ENCODE measurements around the gene ULBP3. TPM values are rescaled to one million over a fixed set of nuclear protein-coding genes. Genes with fewer than 3 reads are reported as not detected.

Gene ULBP3
- total and polyA plus RNA-seq, 2 donors from 2014 or later, result 0.71 to 5.0 TPM

DNA sequence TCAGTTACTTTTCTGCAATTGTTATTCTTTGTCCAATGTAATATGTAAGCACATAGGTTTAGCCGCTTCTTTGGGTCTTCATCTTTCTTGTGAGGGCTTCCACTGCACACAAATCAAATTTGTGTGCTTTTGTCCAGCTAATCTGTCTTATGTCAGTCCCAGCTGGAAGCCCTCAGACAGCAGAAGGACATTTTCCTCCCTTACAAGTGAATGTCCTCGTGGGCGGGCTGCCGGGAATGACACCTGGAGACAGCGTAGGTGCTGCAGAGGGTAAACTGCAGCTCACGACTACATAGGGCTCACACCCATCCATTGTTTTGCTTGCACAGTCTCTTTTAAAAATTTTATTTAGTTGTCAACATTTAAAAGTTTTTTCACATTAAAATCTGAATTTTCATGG is 49.3 kb upstream of the ULBP3 start:
- no peak overlapping the region for H3K4me3 ChIP-seq (ENCODE audit: low read length in 3 of 3)
- TF ChIP-seq, protein P1, sequence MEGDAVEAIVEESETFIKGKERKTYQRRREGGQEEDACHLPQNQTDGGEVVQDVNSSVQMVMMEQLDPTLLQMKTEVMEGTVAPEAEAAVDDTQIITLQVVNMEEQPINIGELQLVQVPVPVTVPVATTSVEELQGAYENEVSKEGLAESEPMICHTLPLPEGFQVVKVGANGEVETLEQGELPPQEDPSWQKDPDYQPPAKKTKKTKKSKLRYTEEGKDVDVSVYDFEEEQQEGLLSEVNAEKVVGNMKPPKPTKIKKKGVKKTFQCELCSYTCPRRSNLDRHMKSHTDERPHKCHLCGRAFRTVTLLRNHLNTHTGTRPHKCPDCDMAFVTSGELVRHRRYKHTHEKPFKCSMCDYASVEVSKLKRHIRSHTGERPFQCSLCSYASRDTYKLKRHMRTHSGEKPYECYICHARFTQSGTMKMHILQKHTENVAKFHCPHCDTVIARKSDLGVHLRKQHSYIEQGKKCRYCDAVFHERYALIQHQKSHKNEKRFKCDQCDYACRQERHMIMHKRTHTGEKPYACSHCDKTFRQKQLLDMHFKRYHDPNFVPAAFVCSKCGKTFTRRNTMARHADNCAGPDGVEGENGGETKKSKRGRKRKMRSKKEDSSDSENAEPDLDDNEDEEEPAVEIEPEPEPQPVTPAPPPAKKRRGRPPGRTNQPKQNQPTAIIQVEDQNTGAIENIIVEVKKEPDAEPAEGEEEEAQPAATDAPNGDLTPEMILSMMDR (IDR thresholded peaks at IDR 0.05; ENCODE audit: borderline replicate concordance, extremely low read depth, insufficient read depth), result no peak
- H3K9me3 ChIP-seq (ENCODE audit: control insufficient read depth in 2 of 3, insufficient read depth in 1 of 3, low read length in 3 of 3), result no peaks in the 10 kb centered on the region
- no peak overlapping the region for H3K27ac ChIP-seq (ENCODE audit: low read depth in 2 of 2, low read length in 2 of 2)
- no peak for FAIRE-seq
- peaks cover 0 to 5% (median 0%) of the 10 kb centered on the region in 3 donors for H3K4me1 ChIP-seq (ENCODE audit: control insufficient read depth in 2 of 3, insufficient read depth in 2 of 3, low read depth in 1 of 3, low read length in 3 of 3)
- intact Hi-C loops (cut with DNase I), result no loop called here
- H3K27me3 ChIP-seq (ENCODE audit: control insufficient read depth, insufficient read depth, low read length), result no peaks in the 10 kb centered on the region
- no peaks in the 10 kb centered on the region for H3K36me3 ChIP-seq (ENCODE audit: control insufficient read depth in 2 of 3, insufficient read depth in 3 of 3, low read length in 3 of 3)
- DNase-seq, result peak in 4 of 5 donors; percentile 55 to 73 (median 63)
- no peak overlapping the region for H3K9ac ChIP-seq (ENCODE audit: low read length in 3 of 3)

DNA sequence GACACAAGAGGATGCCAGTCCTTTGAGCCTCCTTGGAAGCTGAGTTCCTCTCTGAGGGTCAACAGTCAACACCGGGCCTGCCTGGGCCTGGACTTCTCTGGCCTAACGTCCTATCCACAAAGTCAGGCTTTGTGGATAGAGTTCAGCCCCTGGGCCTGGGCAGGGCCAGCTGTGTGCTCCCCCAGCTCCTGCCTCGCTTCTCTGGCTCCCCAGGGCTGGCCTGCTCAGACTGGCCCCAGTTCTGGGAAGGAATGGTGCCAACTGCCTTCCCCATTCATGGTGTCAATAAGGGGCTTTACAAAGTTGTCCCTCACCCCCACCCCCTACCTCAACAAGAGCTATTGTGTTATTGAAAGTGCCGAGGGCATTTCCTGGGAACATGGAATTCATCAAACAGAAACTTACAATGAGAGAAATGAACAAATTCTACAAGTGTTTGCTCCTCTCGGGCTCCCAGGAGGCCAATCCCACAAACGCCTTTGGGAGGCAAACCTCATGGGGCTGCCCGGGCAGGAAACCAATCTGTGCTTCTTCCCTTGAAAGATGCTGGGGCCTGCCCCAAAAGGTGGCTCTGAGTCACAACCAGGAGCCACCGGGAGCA is 47.4 kb upstream of the ULBP3 start:
- H3K36me3 ChIP-seq (ENCODE audit: control insufficient read depth in 2 of 3, insufficient read depth in 3 of 3, low read length in 3 of 3), result no peaks in the 10 kb centered on the region
- no peaks in the 10 kb centered on the region for H3K9me3 ChIP-seq (ENCODE audit: control insufficient read depth in 2 of 3, insufficient read depth in 1 of 3, low read length in 3 of 3)
- intact Hi-C loops (cut with DNase I), result no loop called here
- TF ChIP-seq, protein P1 (IDR thresholded peaks at IDR 0.05; ENCODE audit: borderline replicate concordance, extremely low read depth, insufficient read depth), result no peak
- H3K27ac ChIP-seq (ENCODE audit: low read depth in 2 of 2, low read length in 2 of 2), result no peak overlapping the region
- FAIRE-seq, result no peak
- peaks cover 0 to 5% (median 0%) of the 10 kb centered on the region in 3 donors for H3K4me1 ChIP-seq (ENCODE audit: control insufficient read depth in 2 of 3, insufficient read depth in 2 of 3, low read depth in 1 of 3, low read length in 3 of 3)
- H3K9ac ChIP-seq (ENCODE audit: low read length in 3 of 3), result no peak overlapping the region
- DNase-seq, result no peak
- no peaks in the 10 kb centered on the region for H3K27me3 ChIP-seq (ENCODE audit: control insufficient read depth, insufficient read depth, low read length)
- H3K4me3 ChIP-seq (ENCODE audit: low read length in 3 of 3), result no peak overlapping the region

DNA sequence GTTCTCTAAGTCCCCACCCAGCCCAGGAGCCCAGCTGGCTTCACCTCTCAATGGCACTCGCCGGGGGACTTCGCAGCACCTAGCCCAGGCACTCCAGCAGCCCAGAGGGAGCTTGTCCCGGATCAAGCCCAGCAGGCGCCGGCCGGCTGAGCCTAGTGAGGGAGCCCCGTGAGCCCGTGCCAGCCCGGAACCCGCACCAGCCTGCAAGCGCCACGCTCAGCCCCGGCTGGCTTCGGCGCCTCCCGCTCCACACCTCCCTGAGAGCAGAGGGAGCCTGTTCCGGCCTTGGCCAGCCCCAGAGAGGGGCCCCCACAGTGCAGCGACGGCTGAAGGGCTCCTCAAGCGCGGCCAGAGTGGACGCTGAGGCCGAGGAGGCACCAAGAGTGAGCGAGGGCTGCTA is 46.8 kb upstream of the ULBP3 start:
- H3K27ac ChIP-seq (ENCODE audit: low read depth in 2 of 2, low read length in 2 of 2), result no peak overlapping the region
- H3K27me3 ChIP-seq (ENCODE audit: control insufficient read depth, insufficient read depth, low read length), result no peaks in the 10 kb centered on the region
- no peak for FAIRE-seq
- no peak overlapping the region for H3K4me3 ChIP-seq (ENCODE audit: low read length in 3 of 3)
- H3K9me3 ChIP-seq (ENCODE audit: control insufficient read depth in 2 of 3, insufficient read depth in 1 of 3, low read length in 3 of 3), result no peaks in the 10 kb centered on the region
- H3K36me3 ChIP-seq (ENCODE audit: control insufficient read depth in 2 of 3, insufficient read depth in 3 of 3, low read length in 3 of 3), result no peaks in the 10 kb centered on the region
- intact Hi-C loops (cut with DNase I), result no loop called here
- TF ChIP-seq, protein P1 (IDR thresholded peaks at IDR 0.05; ENCODE audit: borderline replicate concordance, extremely low read depth, insufficient read depth), result no peak
- no peak overlapping the region for H3K9ac ChIP-seq (ENCODE audit: low read length in 3 of 3)
- no peak for DNase-seq
- H3K4me1 ChIP-seq (ENCODE audit: control insufficient read depth in 2 of 3, insufficient read depth in 2 of 3, low read depth in 1 of 3, low read length in 3 of 3), result peaks cover 0 to 5% (median 0%) of the 10 kb centered on the region in 3 donors

DNA sequence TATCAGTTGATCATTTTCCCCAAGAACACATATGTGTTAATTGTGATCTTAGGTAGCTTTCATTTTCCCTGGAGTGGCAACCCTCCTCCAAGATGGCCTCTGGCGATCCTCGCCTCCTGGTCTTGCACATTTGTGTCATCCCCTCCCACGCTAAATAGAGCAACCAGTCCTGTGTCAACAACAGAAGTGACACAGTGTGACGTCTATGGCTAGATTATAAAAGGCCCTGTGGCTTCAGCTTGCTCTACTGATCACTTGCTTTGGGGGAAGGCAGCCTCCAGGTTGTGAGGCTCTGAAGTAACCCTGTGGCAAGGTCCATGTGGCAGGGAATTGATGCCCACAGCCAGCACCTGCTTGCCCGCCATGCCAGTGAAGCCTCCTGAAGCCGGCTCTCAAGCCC is 43.3 kb upstream of the ULBP3 start:
- Histone ChIP-seq H3K36me3 (ENCODE audit: control insufficient read depth in 2 of 3, insufficient read depth in 3 of 3, low read length in 3 of 3) (no peaks in the 10 kb centered on the region), H3K9me3 (ENCODE audit: control insufficient read depth in 2 of 3, insufficient read depth in 1 of 3, low read length in 3 of 3) (no peaks in the 10 kb centered on the region), H3K4me3 (ENCODE audit: low read length in 3 of 3) (no peak overlapping the region), H3K9ac (ENCODE audit: low read length in 3 of 3) (no peak overlapping the region), H3K27ac (ENCODE audit: low read depth in 2 of 2, low read length in 2 of 2) (no peak overlapping the region), H3K4me1 (ENCODE audit: control insufficient read depth in 2 of 3, insufficient read depth in 2 of 3, low read depth in 1 of 3, low read length in 3 of 3) (no peaks in the 10 kb centered on the region), H3K27me3 (ENCODE audit: control insufficient read depth, insufficient read depth, low read length) (no peaks in the 10 kb centered on the region)
- DNase-seq (no peak), FAIRE-seq (no peak)
- intact Hi-C loops (cut with DNase I), result no loop called here
- TF ChIP-seq, protein P1 (IDR thresholded peaks at IDR 0.05; ENCODE audit: borderline replicate concordance, extremely low read depth, insufficient read depth), result no peak

Data from kidney (tissue), 14 donors.